HUES64 (cell line): ENCODE data around the gene PRSS48.
A peak's percentile ranks its signal among the peaks of the same experiment; 100 is the strongest.
"Not testable (repeated sequence)": the region's sequence is repeated elsewhere in the genome, so short reads cannot be mapped to it uniquely, and the experiment has no call there.

ENCODE experiments used
- H3K27ac ChIP-seq: 2 replicates; pipeline ENCODE4 v1.7.0; 2013; ENCODE audit warnings: low read depth, low read length, inconsistent platforms
- H3K27me3 ChIP-seq: 2 replicates; pipeline ENCODE4 v1.6.1; 2013; ENCODE audit warnings: mild to moderate bottlenecking, low read length; ENCODE audit not compliant: insufficient read depth
- H3K36me3 ChIP-seq: 2 replicates; pipeline ENCODE4 v1.6.1; 2013; ENCODE audit warnings: mild to moderate bottlenecking, low read length; ENCODE audit not compliant: insufficient read depth
- H3K4me1 ChIP-seq: 2 replicates; pipeline ENCODE4 v1.6.1; 2013; ENCODE audit warnings: mild to moderate bottlenecking, low read length, moderate library complexity; ENCODE audit not compliant: insufficient read depth
- H3K4me3 ChIP-seq: 2 replicates; pipeline ENCODE4 v1.5.1; 2013; ENCODE audit warnings: mild to moderate bottlenecking, low read length, moderate library complexity
- H3K9ac ChIP-seq: 2 replicates; pipeline ENCODE4 v1.6.1; 2013; ENCODE audit warnings: mild to moderate bottlenecking, low read depth, low read length
- H3K9me3 ChIP-seq: 2 replicates; pipeline ENCODE4 v1.6.1; 2013; ENCODE audit warnings: low read depth, low read length; ENCODE audit not compliant: insufficient read depth
- WGBS: fragments of 150-250, 120-280 bp; methylation state at CpG from one replicate; pipeline ENCODE4 v1.1.7; 2013; ENCODE audit warnings: missing lambda C conversion rate; 5-methylcytosine and 5-hydroxymethylcytosine counted together

The PRSS48 gene

GRCh38 chr4:151318307-151319006, 41.5 kb downstream of the PRSS48 start:
- Histone ChIP-seq H3K4me3 (no peak overlapping the region), H3K9ac (no peak overlapping the region), H3K9me3 (no peaks in the 10 kb centered on the region), H3K27me3 (no peaks in the 10 kb centered on the region), H3K4me1 (peaks cover 41% of the 10 kb centered on the region), H3K36me3 (peaks cover 2% of the 10 kb centered on the region; the same call in 1 of the 2 replicates), H3K27ac (no peak overlapping the region)
- 90% methylated on average over 1 of the region's 1 CpG for WGBS

- WGBS: 100% methylated on average over 1 of the region's 1 CpG
- no peak overlapping the region for H3K27ac ChIP-seq
- H3K27me3 ChIP-seq: no peaks in the 10 kb centered on the region
- H3K9ac ChIP-seq: no peak overlapping the region
- no peaks in the 10 kb centered on the region for H3K9me3 ChIP-seq
- peaks cover 2% of the 10 kb centered on the region; the same call in 1 of the 2 replicates for H3K36me3 ChIP-seq
- H3K4me1 ChIP-seq: peaks cover 37% of the 10 kb centered on the region
- no peak overlapping the region for H3K4me3 ChIP-seq
Measured at GRCh38 chr4:151319490-151319889, 42.5 kb downstream of the PRSS48 start.

- Histone ChIP-seq H3K4me3 (no peak overlapping the region), H3K27ac (no peak overlapping the region), H3K4me1 (peaks cover 27% of the 10 kb centered on the region), H3K36me3 (peaks cover 2% of the 10 kb centered on the region; the same call in 1 of the 2 replicates), H3K27me3 (no peaks in the 10 kb centered on the region; the same call in 1 of the 2 replicates), H3K9me3 (no peaks in the 10 kb centered on the region), H3K9ac (no peak overlapping the region)
- 91% methylated on average over 1 of the region's 1 CpG for WGBS
Measured at GRCh38 chr4:151321586-151321985, 44.6 kb downstream of the PRSS48 start.

GRCh38 chr4:151322161-151322560, 45.2 kb downstream of the PRSS48 start:
- H3K27ac ChIP-seq, H3K9me3 ChIP-seq, H3K4me3 ChIP-seq, H3K27me3 ChIP-seq, H3K9ac ChIP-seq, H3K36me3 ChIP-seq: not testable (repeated sequence)
- 93% methylated on average over 4 of the region's 4 CpGs for WGBS
- peaks cover 27% of the 10 kb centered on the region for H3K4me1 ChIP-seq

GRCh38 chr4:151322570-151322969, 45.6 kb downstream of the PRSS48 start:
- H3K9me3 ChIP-seq: no peaks in the 10 kb centered on the region
- H3K9ac ChIP-seq: no peak overlapping the region
- no peaks in the 10 kb centered on the region; the same call in 1 of the 2 replicates for H3K27me3 ChIP-seq
- H3K36me3 ChIP-seq: peaks cover 2% of the 10 kb centered on the region; the same call in 1 of the 2 replicates
- H3K4me1 ChIP-seq: peaks cover 27% of the 10 kb centered on the region
- H3K4me3 ChIP-seq: peak overlapping the region; percentile 94; the same call in 1 of the 2 replicates
- H3K27ac ChIP-seq: no peak overlapping the region

GRCh38 chr4:151323667-151324066, 46.7 kb downstream of the PRSS48 start:
- no peaks in the 10 kb centered on the region for H3K9me3 ChIP-seq
- peak overlapping the region; percentile 94 for H3K4me3 ChIP-seq
- H3K36me3 ChIP-seq: 0 out of 2 replicates have a peak, but pooled peaks cover 2% of the 10 kb centered on the region
- H3K27me3 ChIP-seq: no peaks in the 10 kb centered on the region; the same call in 1 of the 2 replicates
- H3K27ac ChIP-seq: peak overlapping the region; percentile 85
- peak overlapping the region; percentile 98 for H3K9ac ChIP-seq
- H3K4me1 ChIP-seq: peaks cover 27% of the 10 kb centered on the region
- 56% methylated on average over 1 of the region's 1 CpG for WGBS

- WGBS: 2% methylated on average over 12 of the region's 12 CpGs
- H3K4me3 ChIP-seq: peak overlapping the region; percentile 94
- 0 out of 2 replicates have a peak, but pooled peaks cover 1% of the 10 kb centered on the region for H3K36me3 ChIP-seq
- peak overlapping the region; percentile 98 for H3K9ac ChIP-seq
- peaks cover 27% of the 10 kb centered on the region for H3K4me1 ChIP-seq
- peak overlapping the region; percentile 85 for H3K27ac ChIP-seq
- no peaks in the 10 kb centered on the region; the same call in 1 of the 2 replicates for H3K27me3 ChIP-seq
- no peaks in the 10 kb centered on the region for H3K9me3 ChIP-seq
Measured at GRCh38 chr4:151324124-151324751, 47.3 kb downstream of the PRSS48 start.

GRCh38 chr4:151324752-151325110, 47.8 kb downstream of the PRSS48 start:
- WGBS: under 1% methylated on average over 21 of the region's 21 CpGs
- Histone ChIP-seq H3K4me1 (peaks cover 27% of the 10 kb centered on the region), H3K9ac (peak overlapping the region; percentile 98), H3K4me3 (peak overlapping the region; percentile 94), H3K9me3 (no peaks in the 10 kb centered on the region), H3K27ac (peak overlapping the region; percentile 85), H3K27me3 (no peaks in the 10 kb centered on the region; the same call in 1 of the 2 replicates), H3K36me3 (no peaks in the 10 kb centered on the region)

- Histone ChIP-seq H3K36me3 (no peaks in the 10 kb centered on the region), H3K4me3 (peak within 1 kb of the TSS; percentile 94), H3K27me3 (no peaks in the 10 kb centered on the region; the same call in 1 of the 2 replicates), H3K9ac (peak within 1 kb of the TSS; percentile 98), H3K4me1 (peaks cover 27% of the 10 kb centered on the region), H3K9me3 (no peaks in the 10 kb centered on the region), H3K27ac (peak within 1 kb of the TSS; percentile 85)
- under 1% methylated on average over 88 of the region's 88 CpGs for WGBS
Measured at GRCh38 chr4:151325111-151325948, 48.4 kb downstream of the PRSS48 start, which contains the start of gene SH3D19. TSS of gene SH3D19 (minus strand) at chr4:151325605. CDS start at chr4:151325352, 253 bp downstream.

- peak overlapping the region; percentile 94 for H3K4me3 ChIP-seq
- H3K4me1 ChIP-seq: peaks cover 27% of the 10 kb centered on the region
- H3K27ac ChIP-seq: no peak overlapping the region
Measured at GRCh38 chr4:151325949-151326246, 48.9 kb downstream of the PRSS48 start.

More at GRCh38 chr4:151325949-151326246, 48.9 kb downstream of the PRSS48 start:
- H3K27me3 ChIP-seq: no peaks in the 10 kb centered on the region; the same call in 1 of the 2 replicates
- peak overlapping the region; percentile 98 for H3K9ac ChIP-seq
- no peaks in the 10 kb centered on the region for H3K9me3 ChIP-seq
- whole genome bisulfite sequencing: 69% methylated on average over 6 of the region's 6 CpGs
- no peaks in the 10 kb centered on the region for H3K36me3 ChIP-seq
